SKM-1 (cell line): ENCODE data around the gene CHD5.

ENCODE experiments used
- DNase-seq: peaks from one replicate; lab custom pipeline; 2025; ENCODE audit not compliant: unreplicated experiment; lab: John Stamatoyannopoulos, UW

CHD5 gene

GRCh38 chr1:6154525-6155319 lies 25.4 kb downstream of the CHD5 start:
- no peak for DNase-seq

GRCh38 chr1:6152882-6153281 lies 27.2 kb downstream of the CHD5 start:
- no peak for DNase-seq

- no peak for DNase-seq
These were observed 27.9 kb downstream of the CHD5 start for GRCh38 chr1:6152181-6152580.

- DNase-seq: no peak
These were observed 28.8 kb downstream of the CHD5 start for GRCh38 chr1:6151291-6151822.

- no peak for DNase-seq
These were observed 29.8 kb downstream of the CHD5 start for GRCh38 chr1:6150006-6150938.

- no peak for DNase-seq
These were observed 30.5 kb downstream of the CHD5 start for GRCh38 chr1:6149597-6149996.

GRCh38 chr1:6148497-6149241 lies 31.5 kb downstream of the CHD5 start:
- DNase-seq: no peak

- no peak for DNase-seq
These were observed 34.2 kb downstream of the CHD5 start for GRCh38 chr1:6145864-6146410.

GRCh38 chr1:6145396-6145750 lies 34.7 kb downstream of the CHD5 start:
- DNase-seq: no peak

- DNase-seq: no peak
These were observed 35.3 kb downstream of the CHD5 start for GRCh38 chr1:6144647-6145395.

GRCh38 chr1:6144175-6144574 lies 35.9 kb downstream of the CHD5 start:
- no peak for DNase-seq

GRCh38 chr1:6143395-6143794 lies 36.7 kb downstream of the CHD5 start:
- DNase-seq: no peak

- no peak for DNase-seq
These were observed 37.4 kb downstream of the CHD5 start for GRCh38 chr1:6142734-6143133.

GRCh38 chr1:6142036-6142621 lies 38.0 kb downstream of the CHD5 start:
- DNase-seq: no peak

GRCh38 chr1:6141592-6141991 lies 38.5 kb downstream of the CHD5 start:
- DNase-seq: no peak

- no peak for DNase-seq
These were observed 39.7 kb downstream of the CHD5 start for GRCh38 chr1:6140413-6140812.

GRCh38 chr1:6137758-6138157 lies 42.4 kb downstream of the CHD5 start:
- DNase-seq: no peak

GRCh38 chr1:6136516-6137220 lies 43.5 kb downstream of the CHD5 start:
- DNase-seq: no peak
